ENCODE data around the gene DNAH10. TPM values are rescaled to one million over a fixed set of nuclear protein-coding genes. Genes with fewer than 3 reads are reported as not detected.

Gene DNAH10
- total and polyA plus RNA-seq, 2 of the 4 experiments (the other 2 are of a cell fraction) = 0.18 to 0.22 TPM

- H3K56ac ChIP-seq (ENCODE audit: extremely low read depth, insufficient read depth, low read length) = no peak overlapping the region
- H2BK120ac ChIP-seq (ENCODE audit: low read depth, low read length) = no peak overlapping the region
- no peak overlapping the region for H2AK5ac ChIP-seq (ENCODE audit: low read depth, low read length)
- H4K8ac ChIP-seq (ENCODE audit: low read depth in 2 of 2, low read length in 2 of 2) = no peak overlapping the region
- no peak overlapping the region for H3K23ac ChIP-seq (ENCODE audit: low read depth, low read length)
- intact Hi-C loops (cut with micrococcal nuclease) = no loop called here
- H4K5ac ChIP-seq (ENCODE audit: low read depth, low read length) = no peak overlapping the region
- in situ Hi-C loops (cut with MboI; ENCODE audit: low sequenced_read_pairs) = no loop called here
- POLR2A ChIA-PET (ENCODE audit: unreplicated experiment) = interaction anchor here (0.5 to 0.7 kb wide), 2 partner anchors 12 to 13 kb away, joined by 4 to 5 read pairs; no protein-coding TSS in a partner anchor
- ATAC-seq (ENCODE audit: low read depth) (no peak), DNase-seq (no peak)
- H3K36me3 ChIP-seq (ENCODE audit: control insufficient read depth, insufficient read depth, low read length) = no peaks in the 10 kb centered on the region
- H4K20me1 ChIP-seq (ENCODE audit: insufficient read depth, low read length) = no peaks in the 10 kb centered on the region
- no peaks in the 10 kb centered on the region for H3K9me1 ChIP-seq (ENCODE audit: insufficient read depth, low read length)
- H2BK20ac ChIP-seq (ENCODE audit: low read depth, low read length) = no peak overlapping the region
- H3K4ac ChIP-seq (ENCODE audit: low read depth, low read length) = no peak overlapping the region
- no TSS peak for BruUV-seq (replicated peaks)
- H3K9me3 ChIP-seq (ENCODE audit: control insufficient read depth, insufficient read depth, low read length) = no peaks in the 10 kb centered on the region
- no peak overlapping the region for H3K4me3 ChIP-seq (ENCODE audit: insufficient read depth, low read depth, low read length)
- CTCF ChIA-PET = interaction anchor here (0.6 kb wide), 1 partner anchor 145 kb away, joined by 3 read pairs; no protein-coding TSS in a partner anchor
- H3K27me3 ChIP-seq (ENCODE audit: control insufficient read depth, insufficient read depth, low read length) = peaks cover 25% of the 10 kb centered on the region
- 88% methylated on average over 13 of the region's 34 CpGs; no CpG with 5 or more reads in 1 of the 2 experiments for WGBS, 2 experiments (ENCODE audit: extremely low coverage in 2 of 2, insufficient read length in 1 of 2)
- H3K27ac ChIP-seq (ENCODE audit: insufficient read depth, low read length) = no peak overlapping the region
- H3K14ac ChIP-seq (replicated peaks; ENCODE audit: low read depth, low read length) = no peak overlapping the region
- no peak overlapping the region for H2BK5ac ChIP-seq (ENCODE audit: low read depth, low read length, poor library complexity, severe bottlenecking)
- H4K91ac ChIP-seq (ENCODE audit: insufficient read depth, low read depth, low read length) = no peak overlapping the region
- no peak overlapping the region for H3K4me2 ChIP-seq (ENCODE audit: low read depth, low read length)
- H3K79me1 ChIP-seq (ENCODE audit: low read depth in 1 of 2, low read length in 2 of 2) = no peaks in the 10 kb centered on the region
- no peak overlapping the region for H3K18ac ChIP-seq (ENCODE audit: low read depth, low read length)
- H2AK9ac ChIP-seq (replicated peaks; ENCODE audit: low read depth, low read length, poor library complexity) = no peak overlapping the region
- TF ChIP-seq SMC3 (IDR thresholded peaks at IDR 0.05; ENCODE audit: low read depth, low read length) (no peak), BHLHE40 (IDR thresholded peaks at IDR 0.05; ENCODE audit: low read depth, low read length) (no peak), RFX5 (IDR thresholded peaks at IDR 0.05; ENCODE audit: low read depth, low read length) (no peak), RAD21 (IDR thresholded peaks at IDR 0.05; ENCODE audit: low read length) (no peak), CHD1 (IDR thresholded peaks at IDR 0.05; ENCODE audit: low read depth, low read length) (no peak), MXI1 (IDR thresholded peaks at IDR 0.05; ENCODE audit: borderline replicate concordance, low read depth, low read length) (no peak), RCOR1 (IDR thresholded peaks at IDR 0.05; ENCODE audit: insufficient replicate concordance, low read length) (no peak), POLR2A (IDR thresholded peaks at IDR 0.05; ENCODE audit: low read depth, low read length) (no peak)
- no peak overlapping the region for H3K9ac ChIP-seq (ENCODE audit: low read depth, low read length)
- no peak overlapping the region for H2AFZ ChIP-seq (replicated peaks; ENCODE audit: low read length, poor library complexity)
- dilution Hi-C loops (cut with HindIII; ENCODE audit: low sequenced_read_pairs, unreplicated experiment) = no loop called here
- H2BK15ac ChIP-seq (ENCODE audit: low read depth, low read length) = no peak overlapping the region
- no peaks in the 10 kb centered on the region for H3K4me1 ChIP-seq (ENCODE audit: control insufficient read depth, insufficient read depth, low read length)
These were observed 88.4 kb downstream of the DNAH10 start for GRCh38 chr12:123850246-123851134.
